Heart left ventricle (tissue), 13 donors: Measurements from ENCODE around the gene ASAP2.

Experiments used
- POLR2A ChIP-seq, 2 donors: fragments of 450-650 bp; IDR thresholded peaks; one replicate each; pipeline ENCODE4 v1.6.1; 2017; ENCODE audit warnings: antibody characterized with exemption in 2 of 2, mild to moderate bottlenecking in 2 of 2, moderate library complexity in 2 of 2
- TF ChIP-seq, protein P1 (sequence below), 12 donors: fragments of 200-600 bp; sonication (generic) in 4 of 12; IDR thresholded peaks; one replicate each; pipeline versions ENCODE4 v1.5.0 to v1.8.0; 2018 to 2022; ENCODE audit warnings: antibody characterized with exemption in 12 of 12, mild to moderate bottlenecking in 5 of 12
- donor health status: ischemic (EF 13 %, LVEDD 7.1; RV severe dilation, severe dysfunction).
- donor health status: DM: no; HTN: yes; CAD: no.
- donor health status: DM: no; HTN: no; CAD: no.
- donor health status: ischemic (EF 25% LVEDD 6.9; RV normal size, moderate dysfunction).
- donor health status: ischemic (EF 25% LVEDD 5.7; RV mildly dilated, moderate dysfunction).
- donor health status: ischemic (EF 35%, LVEDD 5.7; RV mildly dilated, moderate dysfunction).
- donor health status: nonischemic (EF 11% LVEDD 7.7; RV severe dilation, severe dysfunction).
- donor health status: DM: yes; HTN: yes; CAD: no.
- donor health status: PGD.
- donor health status: ischemic (EF 29% LVEDD 5.4; RV normal size, mild dysfunction).
- donor health status: nonischemic (EF 23%, LVEDD 6.1; RV moderate dilation, normal function).

DNA sequence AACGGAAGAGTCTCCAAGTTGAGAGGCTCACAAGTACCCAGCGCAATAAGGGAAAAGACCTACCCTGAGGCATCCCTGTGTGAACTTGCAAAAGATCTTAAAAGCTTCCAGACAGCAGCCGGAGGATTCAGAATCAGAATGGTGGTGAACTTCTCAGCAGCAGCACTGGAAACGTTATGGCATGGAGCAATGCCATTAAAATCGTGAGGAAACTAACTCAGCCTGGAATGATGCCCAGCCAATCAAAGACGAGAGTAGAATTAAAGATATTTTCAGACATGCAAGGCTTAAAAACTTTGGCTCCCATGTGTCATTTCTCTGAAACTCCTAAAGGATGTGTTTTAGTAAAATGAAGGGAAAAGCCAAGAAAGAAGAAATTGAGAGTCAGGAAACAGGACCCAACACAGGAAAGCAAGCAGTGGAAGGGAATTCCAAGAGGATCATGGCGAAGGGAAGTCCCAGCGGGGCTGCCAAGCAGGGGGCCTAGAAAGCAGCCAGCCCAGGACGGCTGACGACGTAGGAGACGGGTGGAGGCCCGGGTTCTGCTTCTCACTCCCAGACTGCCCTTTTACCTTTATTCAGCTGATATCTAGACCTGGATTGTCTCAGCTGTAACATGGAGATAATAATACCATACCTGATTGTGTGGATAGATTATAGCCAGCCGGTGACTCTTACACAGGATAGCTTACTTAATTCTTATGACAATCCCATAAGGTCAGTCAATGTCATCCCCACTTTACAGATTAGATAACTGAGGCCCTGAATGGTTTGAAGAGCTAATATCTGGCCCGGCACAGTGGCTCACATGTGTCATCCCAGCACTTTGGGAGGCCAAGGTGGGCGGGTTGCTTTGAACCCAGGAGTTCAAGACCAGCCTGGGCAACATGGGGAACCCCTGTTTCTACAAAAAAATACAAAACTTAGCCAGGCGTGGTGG, 92.8 kb downstream of the ASAP2 start:
- TF ChIP-seq, protein P1, sequence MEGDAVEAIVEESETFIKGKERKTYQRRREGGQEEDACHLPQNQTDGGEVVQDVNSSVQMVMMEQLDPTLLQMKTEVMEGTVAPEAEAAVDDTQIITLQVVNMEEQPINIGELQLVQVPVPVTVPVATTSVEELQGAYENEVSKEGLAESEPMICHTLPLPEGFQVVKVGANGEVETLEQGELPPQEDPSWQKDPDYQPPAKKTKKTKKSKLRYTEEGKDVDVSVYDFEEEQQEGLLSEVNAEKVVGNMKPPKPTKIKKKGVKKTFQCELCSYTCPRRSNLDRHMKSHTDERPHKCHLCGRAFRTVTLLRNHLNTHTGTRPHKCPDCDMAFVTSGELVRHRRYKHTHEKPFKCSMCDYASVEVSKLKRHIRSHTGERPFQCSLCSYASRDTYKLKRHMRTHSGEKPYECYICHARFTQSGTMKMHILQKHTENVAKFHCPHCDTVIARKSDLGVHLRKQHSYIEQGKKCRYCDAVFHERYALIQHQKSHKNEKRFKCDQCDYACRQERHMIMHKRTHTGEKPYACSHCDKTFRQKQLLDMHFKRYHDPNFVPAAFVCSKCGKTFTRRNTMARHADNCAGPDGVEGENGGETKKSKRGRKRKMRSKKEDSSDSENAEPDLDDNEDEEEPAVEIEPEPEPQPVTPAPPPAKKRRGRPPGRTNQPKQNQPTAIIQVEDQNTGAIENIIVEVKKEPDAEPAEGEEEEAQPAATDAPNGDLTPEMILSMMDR (IDR thresholded peaks at IDR 0.05) = no peak
- no peak for TF ChIP-seq POLR2A (IDR thresholded peaks at IDR 0.05)
